ENCODE data around the gene FBXW12. TPM values are rescaled to one million over a fixed set of nuclear protein-coding genes. Genes with fewer than 3 reads are reported as not detected.
A peak's percentile ranks its signal among the peaks of the same experiment; 100 is the strongest.

Gene FBXW12
- total RNA-seq, 4 donors from 2014 or later = not detected

GRCh38 chr3:48433472-48434118, 61.6 kb downstream of the FBXW12 start:
- TF ChIP-seq POLR2A (IDR thresholded peaks at IDR 0.05) = no peak
- TF ChIP-seq CTCF (IDR thresholded peaks at IDR 0.05) = no peak
- no peak overlapping the region for H3K4me3 ChIP-seq (ENCODE audit: low read depth, poor library complexity, severe bottlenecking)
- DNase-seq (ENCODE audit: low spot score in 2 of 2) = peak; percentile 80 to 87
- WGBS, 2 donors = 40 to 49% methylated on average over 10 to 12 of the region's 12 CpGs
- intact Hi-C loops (cut with DNase I; ENCODE audit: low total_unique reads) = loop anchor here (2.0 kb wide), 1 partner anchor 161 kb away; no protein-coding TSS in a partner anchor

GRCh38 chr3:48434591-48435222, 62.7 kb downstream of the FBXW12 start:
- WGBS, 2 donors = 43 to 47% methylated on average over 10 to 12 of the region's 15 CpGs
- no peak overlapping the region for H3K4me3 ChIP-seq (ENCODE audit: low read depth, poor library complexity, severe bottlenecking)
- TF ChIP-seq CTCF (IDR thresholded peaks at IDR 0.05) = no peak
- TF ChIP-seq POLR2A (IDR thresholded peaks at IDR 0.05) = no peak
- intact Hi-C loops (cut with DNase I; ENCODE audit: low total_unique reads) = loop anchor here (2.0 kb wide), 1 partner anchor 162 kb away; no protein-coding TSS in a partner anchor
- peak in 1 of 2 donors; percentile 86 for DNase-seq (ENCODE audit: low spot score in 2 of 2)

GRCh38 chr3:48435223-48435595, 63.2 kb downstream of the FBXW12 start:
- DNase-seq (ENCODE audit: low spot score in 2 of 2) = no peak
- intact Hi-C loops (cut with DNase I; ENCODE audit: low total_unique reads) = loop anchor here (2.0 kb wide), 1 partner anchor 162 kb away; no protein-coding TSS in a partner anchor
- TF ChIP-seq CTCF (IDR thresholded peaks at IDR 0.05) (no peak), POLR2A (IDR thresholded peaks at IDR 0.05) (no peak)

GRCh38 chr3:48435774-48436476, 63.9 kb downstream of the FBXW12 start:
- 34 to 37% methylated on average over 7 of the region's 7 CpGs for WGBS, 2 donors
- intact Hi-C loops (cut with DNase I; ENCODE audit: low total_unique reads) = loop anchor here (2.0 kb wide), 2 partner anchors 35 to 163 kb away; no protein-coding TSS in a partner anchor
- TF ChIP-seq POLR2A (IDR thresholded peaks at IDR 0.05) (no peak), CTCF (IDR thresholded peaks at IDR 0.05) (peak in 1 of 3 donors; percentile 99)
- H3K4me3 ChIP-seq (ENCODE audit: low read depth, poor library complexity, severe bottlenecking) = no peak overlapping the region
- DNase-seq (ENCODE audit: low spot score in 2 of 2) = peak; percentile 91 to 97

More at GRCh38 chr3:48435223-48435595, 63.2 kb downstream of the FBXW12 start:
- 79 to 84% methylated on average over 4 of the region's 4 CpGs for WGBS, 2 donors
- no peak overlapping the region for H3K4me3 ChIP-seq (ENCODE audit: low read depth, poor library complexity, severe bottlenecking)

- intact Hi-C loops (cut with DNase I; ENCODE audit: low total_unique reads) = loop anchor here (2.0 kb wide), 1 partner anchor 36 kb away; no protein-coding TSS in a partner anchor
Measured at GRCh38 chr3:48436477-48436787, 64.4 kb downstream of the FBXW12 start.

More at GRCh38 chr3:48436477-48436787, 64.4 kb downstream of the FBXW12 start:
- H3K4me3 ChIP-seq (ENCODE audit: low read depth, poor library complexity, severe bottlenecking) = no peak overlapping the region
- DNase-seq (ENCODE audit: low spot score in 2 of 2) = peak in 1 of 2 donors; percentile 84
- 0% methylated on average over 1 of the region's 1 CpG for WGBS, 2 donors
- no peak for TF ChIP-seq POLR2A (IDR thresholded peaks at IDR 0.05)
- TF ChIP-seq CTCF (IDR thresholded peaks at IDR 0.05) = no peak

Measured in lower leg skin (tissue), 4 donors.